Keratinocyte (primary cell): ENCODE data around the gene AFDN. TPM values are rescaled to one million over a fixed set of nuclear protein-coding genes. Genes with fewer than 3 reads are reported as not detected.

Experiments used
- DNase-seq: peaks from one replicate; pipeline ENCODE4 v3.0.0-alpha.2; 2011; ENCODE audit warnings: low read depth, missing footprints, low spot score
- FAIRE-seq: peaks from 2 replicates; lab custom pipeline; 2011; peaks lifted over from hg19 to GRCh38; lab: Jason Lieb, UNC
- H2AFZ ChIP-seq: 2 replicates; pipeline ENCODE4 v1.6.0; 2012; ENCODE audit warnings: low read length, control low read depth, inconsistent platforms; ENCODE audit not compliant: control insufficient read depth
- H3K27ac ChIP-seq: 2 replicates; pipeline ENCODE4 v1.5.1; 2011; ENCODE audit warnings: low read length; ENCODE audit not compliant: control insufficient read depth, insufficient read depth
- H3K27me3 ChIP-seq: 3 replicates; pipeline ENCODE4 v1.6.0; 2011; ENCODE audit warnings: low read length; ENCODE audit not compliant: control insufficient read depth, insufficient read depth; ENCODE audit errors: extremely low read depth
- H3K36me3 ChIP-seq, 2 experiments: 2 replicates in 1 of 2; 3 replicates in 1 of 2; pipeline ENCODE4 v1.5.1; 2011; ENCODE audit warnings: low read length in 2 of 2, mild to moderate bottlenecking in 1 of 2; ENCODE audit not compliant: control insufficient read depth in 2 of 2, insufficient read depth in 2 of 2; ENCODE audit errors: extremely low read depth in 1 of 2
- H3K4me1 ChIP-seq: 3 replicates; pipeline ENCODE4 v1.5.1; 2011; ENCODE audit warnings: low read length; ENCODE audit not compliant: control insufficient read depth, insufficient read depth; ENCODE audit errors: extremely low read depth
- H3K4me2 ChIP-seq: 3 replicates; pipeline ENCODE4 v1.6.0; 2011; ENCODE audit warnings: low read depth, low read length; ENCODE audit not compliant: control insufficient read depth, insufficient read depth; ENCODE audit errors: extremely low read depth
- H3K4me3 ChIP-seq, 3 experiments: fragments of 200-600 bp in 1 of 3; sonication (generic) in 1 of 3; 2 replicates in 2 of 3; 3 replicates in 1 of 3; pipeline ENCODE4 v1.5.1; 2011 to 2016; ENCODE audit warnings: low read length in 3 of 3, mild to moderate bottlenecking in 3 of 3, control low read depth in 2 of 3, inconsistent platforms in 1 of 3, low read depth in 1 of 3, mixed read lengths in 1 of 3, mixed run types in 1 of 3, moderate library complexity in 1 of 3; ENCODE audit not compliant: control insufficient read depth in 2 of 3, insufficient read depth in 2 of 3; ENCODE audit errors: extremely low read depth in 1 of 3
- H3K79me2 ChIP-seq: 2 replicates; pipeline ENCODE4 v1.6.0; 2012; ENCODE audit warnings: low read length; ENCODE audit not compliant: control insufficient read depth, insufficient read depth
- H3K9ac ChIP-seq: 3 replicates; pipeline ENCODE4 v1.6.0; 2011; ENCODE audit warnings: low read length; ENCODE audit not compliant: control insufficient read depth, insufficient read depth; ENCODE audit errors: extremely low read depth
- H3K9me1 ChIP-seq: 3 replicates; pipeline ENCODE4 v1.6.0; 2011; ENCODE audit warnings: low read length; ENCODE audit not compliant: control insufficient read depth, insufficient read depth; ENCODE audit errors: extremely low read depth
- H3K9me3 ChIP-seq: 2 replicates; pipeline ENCODE4 v1.5.1; 2012; ENCODE audit warnings: low read depth, low read length; ENCODE audit not compliant: control insufficient read depth
- H4K20me1 ChIP-seq: 3 replicates; pipeline ENCODE4 v1.6.0; 2011; ENCODE audit warnings: low read length; ENCODE audit not compliant: control insufficient read depth, insufficient read depth; ENCODE audit errors: extremely low read depth
- EZH2 ChIP-seq: IDR thresholded peaks from one replicate; pipeline ENCODE4 v1.6.1; 2012; ENCODE audit warnings: inconsistent platforms, mild to moderate bottlenecking, low read length, moderate library complexity
- dilution Hi-C: fragments of 300-500 bp; cut with MboI; formaldehyde crosslinking; loops from one replicate; pipeline ENCODE4 v1.7.0; 2020; ENCODE audit warnings: low sequenced_read_pairs; ENCODE audit not compliant: extremely low pct_ligation_motif_present
- polyA plus RNA-seq, 5 experiments: library from polyadenylated mRNA; depleted of rRNA in 3 of 5; stranded (reverse) in 3 of 5; stranded (forward) in 1 of 5; unstranded in 1 of 5; fragments of >200 nt; gene quantifications; 1 replicate in 1 of 5; 2 replicates in 3 of 5; 3 replicates in 1 of 5; pipeline versions ENCODE4 v1.2.1 to v1.2.3, GENCODE V29; 2011 to 2012; ENCODE audit warnings: missing spikeins in 2 of 5, low read depth in 1 of 5, low replicate concordance in 1 of 5
- TF ChIP-seq, protein P1 (sequence below), 3 experiments: IDR thresholded peaks in 1 of 3; conservative IDR thresholded peaks in 1 of 3; optimal IDR thresholded peaks in 1 of 3; 2 replicates in 2 of 3; 3 replicates in 1 of 3; pipeline versions ENCODE3 to v1.5.1; 2011; ENCODE audit warnings: low read length in 3 of 3, mild to moderate bottlenecking in 3 of 3, moderate library complexity in 2 of 3, control low read depth in 1 of 3, inconsistent platforms in 1 of 3; ENCODE audit not compliant: insufficient read depth in 2 of 3; ENCODE audit errors: extremely low read depth in 1 of 3

AFDN gene
- polyA plus RNA-seq, 1 donor (not counting 4 experiments of a cell fraction or from before 2014, with no cell fraction given): 46.5 TPM

DNA sequence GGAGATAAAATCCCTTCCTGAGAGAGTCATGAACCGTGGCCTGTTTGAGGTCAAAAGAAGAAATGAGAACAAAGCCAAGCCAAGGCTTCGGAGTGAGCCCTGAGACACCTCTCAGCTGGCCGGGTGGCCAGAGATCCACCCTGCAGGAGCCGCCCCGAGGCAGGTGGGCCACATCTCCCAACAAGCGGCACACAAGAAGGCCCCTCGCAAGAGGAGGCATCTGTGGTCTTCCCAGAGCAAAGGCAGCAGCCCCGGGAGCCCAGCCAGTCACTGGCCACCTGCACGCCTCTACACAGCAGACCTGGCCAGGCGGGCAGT is 30.9 kb upstream of the AFDN start:
- H3K79me2 ChIP-seq: no peaks in the 10 kb centered on the region
- peaks cover 4% of the 10 kb centered on the region for H3K4me1 ChIP-seq
- no peak overlapping the region for H3K27ac ChIP-seq
- dilution Hi-C loops: no loop called here
- H2AFZ ChIP-seq: no peak overlapping the region
- no peaks in the 10 kb centered on the region for H3K9me1 ChIP-seq
- DNase-seq (no peak), FAIRE-seq (no peak)
- no peak overlapping the region for H3K9ac ChIP-seq
- H3K4me3 ChIP-seq: no peak overlapping the region
- no peaks in the 10 kb centered on the region for H4K20me1 ChIP-seq
- H3K4me2 ChIP-seq: no peak overlapping the region
- TF ChIP-seq EZH2: no peak
- TF ChIP-seq, protein P1, sequence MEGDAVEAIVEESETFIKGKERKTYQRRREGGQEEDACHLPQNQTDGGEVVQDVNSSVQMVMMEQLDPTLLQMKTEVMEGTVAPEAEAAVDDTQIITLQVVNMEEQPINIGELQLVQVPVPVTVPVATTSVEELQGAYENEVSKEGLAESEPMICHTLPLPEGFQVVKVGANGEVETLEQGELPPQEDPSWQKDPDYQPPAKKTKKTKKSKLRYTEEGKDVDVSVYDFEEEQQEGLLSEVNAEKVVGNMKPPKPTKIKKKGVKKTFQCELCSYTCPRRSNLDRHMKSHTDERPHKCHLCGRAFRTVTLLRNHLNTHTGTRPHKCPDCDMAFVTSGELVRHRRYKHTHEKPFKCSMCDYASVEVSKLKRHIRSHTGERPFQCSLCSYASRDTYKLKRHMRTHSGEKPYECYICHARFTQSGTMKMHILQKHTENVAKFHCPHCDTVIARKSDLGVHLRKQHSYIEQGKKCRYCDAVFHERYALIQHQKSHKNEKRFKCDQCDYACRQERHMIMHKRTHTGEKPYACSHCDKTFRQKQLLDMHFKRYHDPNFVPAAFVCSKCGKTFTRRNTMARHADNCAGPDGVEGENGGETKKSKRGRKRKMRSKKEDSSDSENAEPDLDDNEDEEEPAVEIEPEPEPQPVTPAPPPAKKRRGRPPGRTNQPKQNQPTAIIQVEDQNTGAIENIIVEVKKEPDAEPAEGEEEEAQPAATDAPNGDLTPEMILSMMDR (optimal IDR thresholded peaks at IDR 0.05 in 1 of 3, IDR thresholded peaks at IDR 0.05 in 1 of 3, conservative IDR thresholded peaks at IDR 0.05 in 1 of 3; ENCODE audit: extremely low read depth in 1 of 3, insufficient read depth in 2 of 3, low read length in 3 of 3): no peak
- no peaks in the 10 kb centered on the region for H3K36me3 ChIP-seq
- H3K9me3 ChIP-seq: no peaks in the 10 kb centered on the region
- H3K27me3 ChIP-seq: peaks cover 29% of the 10 kb centered on the region

- H3K4me2 ChIP-seq: peak overlapping the region; percentile 60
- no peaks in the 10 kb centered on the region for H3K36me3 ChIP-seq
- dilution Hi-C loops: no loop called here
- TF ChIP-seq, protein P1 (optimal IDR thresholded peaks at IDR 0.05 in 1 of 3, IDR thresholded peaks at IDR 0.05 in 1 of 3, conservative IDR thresholded peaks at IDR 0.05 in 1 of 3; ENCODE audit: extremely low read depth in 1 of 3, insufficient read depth in 2 of 3, low read length in 3 of 3): no peak
- TF ChIP-seq EZH2: no peak
- H3K79me2 ChIP-seq: no peaks in the 10 kb centered on the region
- no peaks in the 10 kb centered on the region for H4K20me1 ChIP-seq
- H3K27ac ChIP-seq: no peak overlapping the region
- peak overlapping the region; percentile 14 to 38 (median 22) for H3K4me3 ChIP-seq
- no peak overlapping the region for H3K9ac ChIP-seq
- no peaks in the 10 kb centered on the region for H3K9me3 ChIP-seq
- peaks cover 28% of the 10 kb centered on the region for H3K27me3 ChIP-seq
- no peaks in the 10 kb centered on the region for H3K9me1 ChIP-seq
- peaks cover 4% of the 10 kb centered on the region for H3K4me1 ChIP-seq
- no peak for FAIRE-seq
- peak overlapping the region; percentile 46 for H2AFZ ChIP-seq
- no peak for DNase-seq
Observed at GRCh38 chr6:167796192-167796981, 30.3 kb upstream of the AFDN start.
